Liver (tissue), 3 donors: ENCODE results near the gene PTN.

ENCODE experiments used
- EGR1 ChIP-seq, 2 donors: IDR thresholded peaks; 2 replicates each; pipeline ENCODE4 v1.6.1; 2016 to 2018; ENCODE audit warnings: antibody characterized with exemption in 2 of 2, low read depth in 2 of 2
- RXRA ChIP-seq, 2 donors: IDR thresholded peaks; 2 replicates each; pipeline ENCODE4 v1.6.1; 2017 to 2018; ENCODE audit warnings: antibody characterized with exemption in 2 of 2, mild to moderate bottlenecking in 1 of 2
- TF ChIP-seq, protein P1 (sequence below): fragments of 150-350 bp; IDR thresholded peaks from 2 replicates; pipeline ENCODE4 v1.5.1; 2017; ENCODE audit warnings: improper control_type of control experiment, low read depth, low read length; ENCODE audit not compliant: missing input control
- donor health status: healthy.
- donor health status: healthy.

DNA sequence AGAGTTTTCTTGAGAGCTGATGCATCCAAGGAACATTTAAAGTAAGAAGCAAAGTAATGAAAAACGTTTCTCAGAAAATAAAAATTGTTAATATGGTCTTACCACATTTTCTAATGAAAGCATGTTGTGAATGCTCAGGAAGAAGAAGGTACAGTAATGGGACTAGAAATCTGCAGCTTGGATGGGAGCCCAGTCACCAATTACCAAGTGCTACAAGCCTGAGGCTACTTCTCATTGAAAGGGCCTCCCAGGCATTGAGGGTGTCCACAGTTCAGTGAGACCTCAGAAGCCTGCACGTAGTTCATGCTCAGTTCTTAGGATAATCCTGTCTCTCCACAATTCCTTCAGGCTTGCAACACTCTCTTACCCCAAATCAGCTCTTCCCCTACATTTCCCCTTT, 17.6 kb downstream of the PTN start:
- TF ChIP-seq, protein P1, sequence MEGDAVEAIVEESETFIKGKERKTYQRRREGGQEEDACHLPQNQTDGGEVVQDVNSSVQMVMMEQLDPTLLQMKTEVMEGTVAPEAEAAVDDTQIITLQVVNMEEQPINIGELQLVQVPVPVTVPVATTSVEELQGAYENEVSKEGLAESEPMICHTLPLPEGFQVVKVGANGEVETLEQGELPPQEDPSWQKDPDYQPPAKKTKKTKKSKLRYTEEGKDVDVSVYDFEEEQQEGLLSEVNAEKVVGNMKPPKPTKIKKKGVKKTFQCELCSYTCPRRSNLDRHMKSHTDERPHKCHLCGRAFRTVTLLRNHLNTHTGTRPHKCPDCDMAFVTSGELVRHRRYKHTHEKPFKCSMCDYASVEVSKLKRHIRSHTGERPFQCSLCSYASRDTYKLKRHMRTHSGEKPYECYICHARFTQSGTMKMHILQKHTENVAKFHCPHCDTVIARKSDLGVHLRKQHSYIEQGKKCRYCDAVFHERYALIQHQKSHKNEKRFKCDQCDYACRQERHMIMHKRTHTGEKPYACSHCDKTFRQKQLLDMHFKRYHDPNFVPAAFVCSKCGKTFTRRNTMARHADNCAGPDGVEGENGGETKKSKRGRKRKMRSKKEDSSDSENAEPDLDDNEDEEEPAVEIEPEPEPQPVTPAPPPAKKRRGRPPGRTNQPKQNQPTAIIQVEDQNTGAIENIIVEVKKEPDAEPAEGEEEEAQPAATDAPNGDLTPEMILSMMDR: no peak
- TF ChIP-seq RXRA (IDR thresholded peaks at IDR 0.05): no peak
- TF ChIP-seq EGR1 (IDR thresholded peaks at IDR 0.05; ENCODE audit: low read depth in 2 of 2): no peak
